PC-9 (cell line): ENCODE results near the gene AKAP6.

Experiments
- CTCF ChIP-seq: fragments of 200-600 bp; sonication (generic); conservative IDR thresholded peaks from 2 replicates; pipeline ENCODE4 v1.6.1; 2017; ENCODE audit warnings: mixed run types, antibody characterized with exemption, mild to moderate bottlenecking, moderate library complexity
- EZH2 ChIP-seq: fragments of 200-600 bp; sonication (generic); IDR thresholded peaks from 2 replicates; pipeline ENCODE4 v1.8.0; 2017; ENCODE audit warnings: antibody characterized with exemption, low read depth

GRCh38 chr14:32312010-32312331, 17.1 kb upstream of the AKAP6 start:
- TF ChIP-seq CTCF (no peak), EZH2 (no peak)
